K562 (cell line): ENCODE measurements around the gene PTPRF. TPM values are rescaled to one million over a fixed set of nuclear protein-coding genes. Genes with fewer than 3 reads are reported as not detected.

Experiments
- ATAC-seq: fragments of 200-7000 bp; cut with Tn5 transposase; 3 replicates; pipeline ENCODE4 v1.9.1; 2020; ENCODE audit warnings: moderate library complexity
- BruUV-seq: library from RNA; stranded (reverse); fragments of 400-500 nt; replicated peaks from 2 replicates; lab custom pipeline; 2021; lab: Mats Ljungman, UMichigan
- CTCF ChIA-PET: fragments of 300-600 bp; formaldehyde crosslinking; extraction: SDS; loops from one replicate; lab custom pipeline; 2021; ENCODE audit warnings: low intra/inter-chr PET ratio; lab: Yijun Ruan, JAX
- POLR2A ChIA-PET: fragments of 300-600, 350-650 bp; sonication (Branson Sonifier 250); formaldehyde crosslinking; extraction: SDS; loops from one replicate; lab custom pipeline; 2021; ENCODE audit warnings: antibody characterized with exemption, inconsistent platforms; lab: Yijun Ruan, JAX
- DNase-seq, 4 experiments: peaks; one replicate each; pipeline versions ENCODE4 v3.0.0 to v3.0.0-alpha.2; 2011 to 2018; ENCODE audit warnings: low spot score in 3 of 4, mixed read lengths in 3 of 4; ENCODE audit errors: extremely low read depth in 1 of 4
- FAIRE-seq: peaks from 2 replicates; lab custom pipeline; 2011; peaks lifted over from hg19 to GRCh38; lab: Jason Lieb, UNC
- H2AFZ ChIP-seq: 2 replicates; pipeline ENCODE4 v1.6.0; 2011; ENCODE audit warnings: low read depth, low read length, control low read depth, inconsistent platforms
- H3K27ac ChIP-seq: fragments of 200-600 bp; 3 replicates; pipeline ENCODE4 v1.8.0; 2011; ENCODE audit warnings: low read depth, mild to moderate bottlenecking, control low read depth, inconsistent platforms, low read length, moderate library complexity, mixed read lengths; ENCODE audit errors: extremely low read depth
- H3K27me3 ChIP-seq, 2 experiments: fragments of 300-600 bp in 1 of 2; 2 replicates in 1 of 2; 3 replicates in 1 of 2; pipeline versions ENCODE4 v1.6.0 to v1.8.0; 2011; ENCODE audit warnings: inconsistent platforms in 2 of 2, low read length in 2 of 2, mild to moderate bottlenecking in 1 of 2, mixed read lengths in 1 of 2, moderate library complexity in 1 of 2; ENCODE audit not compliant: control insufficient read depth in 2 of 2, insufficient read depth in 2 of 2
- H3K36me3 ChIP-seq: fragments of 300-600 bp; 3 replicates; pipeline ENCODE4 v1.8.0; 2011; ENCODE audit warnings: mild to moderate bottlenecking, low read length, inconsistent platforms; ENCODE audit not compliant: control insufficient read depth, insufficient read depth
- H3K4me1 ChIP-seq, 2 experiments: fragments of 200-600 bp in 1 of 2; replicated peaks in 1 of 2; 2 replicates in 1 of 2; 3 replicates in 1 of 2; pipeline versions ENCODE4 v1.5.1 to v1.8.0; 2011; ENCODE audit warnings: inconsistent platforms in 2 of 2, low read length in 2 of 2, mild to moderate bottlenecking in 1 of 2, mixed read lengths in 1 of 2, moderate library complexity in 1 of 2; ENCODE audit not compliant: control insufficient read depth in 2 of 2, insufficient read depth in 2 of 2
- H3K4me2 ChIP-seq: 2 replicates; pipeline ENCODE4 v1.6.1; 2011; ENCODE audit warnings: low read length, control low read depth, inconsistent platforms, mixed read lengths; ENCODE audit not compliant: insufficient read depth
- H3K4me3 ChIP-seq: fragments of 200-600 bp; sonication (generic), shearing (Covaris generic); 2 replicates; pipeline ENCODE4 v1.5.1; 2016; ENCODE audit warnings: control low read depth, inconsistent platforms
- H3K79me2 ChIP-seq: fragments of 200-600 bp; 3 replicates; pipeline ENCODE4 v1.8.0; 2011; ENCODE audit warnings: low read length, inconsistent platforms; ENCODE audit not compliant: control insufficient read depth, insufficient read depth
- H3K9ac ChIP-seq, 2 experiments: 2 replicates each; pipeline versions ENCODE4 v1.6.0 to v1.6.1; 2011; ENCODE audit warnings: low read depth in 2 of 2, low read length in 2 of 2, control low read depth in 1 of 2, inconsistent platforms in 1 of 2, mild to moderate bottlenecking in 1 of 2, mixed read lengths in 1 of 2; ENCODE audit not compliant: insufficient read depth in 1 of 2
- H3K9me1 ChIP-seq: one replicate; pipeline ENCODE4 v1.6.0; 2011; ENCODE audit warnings: inconsistent platforms, mild to moderate bottlenecking, low read length, moderate library complexity; ENCODE audit not compliant: control insufficient read depth, insufficient read depth
- H3K9me3 ChIP-seq: replicated peaks from 2 replicates; pipeline ENCODE4 v1.5.1; 2011; ENCODE audit warnings: low read depth, low read length, inconsistent platforms; ENCODE audit not compliant: control insufficient read depth, insufficient read depth
- H4K20me1 ChIP-seq: replicated peaks from 2 replicates; pipeline ENCODE4 v1.6.1; 2011; ENCODE audit warnings: low read length, inconsistent platforms, mixed read lengths; ENCODE audit not compliant: control insufficient read depth, insufficient read depth
- ERF ChIP-seq: fragments of 450-650 bp; formaldehyde crosslinking; IDR thresholded peaks from 2 replicates; pipeline ENCODE4 v1.4.0; 2020; ENCODE audit warnings: mild to moderate bottlenecking, mixed read lengths
- WGBS: fragments of 100-300 bp; shearing (Covaris generic); methylation state at CpG from one replicate; pipeline ENCODE4 v1.1.6; 2016; ENCODE audit warnings: low coverage, mixed read lengths; ENCODE audit not compliant: insufficient coverage; ENCODE audit errors: missing lambda C conversion rate; 5-methylcytosine and 5-hydroxymethylcytosine counted together
- in situ Hi-C: fragments of 300-500 bp; cut with MboI; formaldehyde crosslinking; loops from 4 replicates; pipeline ENCODE4 v1.15.0; 2018; ENCODE audit warnings: inconsistent platforms, mixed read lengths
- intact Hi-C: fragments of 100-400 bp; cut with micrococcal nuclease; formaldehyde crosslinking; loops from 2 replicates; pipeline ENCODE4 v1.14.2; 2022
- polyA plus RNA-seq, 8 experiments: library from polyadenylated mRNA; depleted of rRNA in 4 of 8; stranded (reverse) in 5 of 8; unstranded in 3 of 8; fragments of >200 nt; fragmentation: Nextera tagmentation in 2 of 8; fragmentation: Illumina TruSeq in 1 of 8; extraction: Ambion mirVana in 2 of 8; extraction: Trizol in 1 of 8; gene quantifications; 2 replicates each; pipeline versions ENCODE4 v1.2.1 to v1.2.3, GENCODE V29; 2011 to 2014; ENCODE audit warnings: inconsistent platforms in 1 of 8, missing spikeins in 1 of 8
- total RNA-seq, 7 experiments: library from RNA; depleted of rRNA in 6 of 7; stranded (reverse); fragments of >200 nt in 6 of 7; fragmentation: Illumina TruSeq in 2 of 7; extraction: Trizol in 2 of 7; gene quantifications; 2 replicates each; pipeline versions ENCODE4 v1.2.1 to v1.2.3, GENCODE V29; 2011 to 2021; ENCODE audit warnings: low replicate concordance in 1 of 7
- TF ChIP-seq, protein P1 (sequence below): fragments of 450-650 bp; formaldehyde crosslinking; IDR thresholded peaks from 2 replicates; pipeline ENCODE4 v1.4.0; 2020; ENCODE audit warnings: mild to moderate bottlenecking, mixed read lengths

PTPRF gene
- total and polyA plus RNA-seq, 9 of the 15 experiments (the other 6 are each of a cell fraction or from before 2014, with no cell fraction given) = 0.13 to 4.3 (median 1.1) TPM

DNA sequence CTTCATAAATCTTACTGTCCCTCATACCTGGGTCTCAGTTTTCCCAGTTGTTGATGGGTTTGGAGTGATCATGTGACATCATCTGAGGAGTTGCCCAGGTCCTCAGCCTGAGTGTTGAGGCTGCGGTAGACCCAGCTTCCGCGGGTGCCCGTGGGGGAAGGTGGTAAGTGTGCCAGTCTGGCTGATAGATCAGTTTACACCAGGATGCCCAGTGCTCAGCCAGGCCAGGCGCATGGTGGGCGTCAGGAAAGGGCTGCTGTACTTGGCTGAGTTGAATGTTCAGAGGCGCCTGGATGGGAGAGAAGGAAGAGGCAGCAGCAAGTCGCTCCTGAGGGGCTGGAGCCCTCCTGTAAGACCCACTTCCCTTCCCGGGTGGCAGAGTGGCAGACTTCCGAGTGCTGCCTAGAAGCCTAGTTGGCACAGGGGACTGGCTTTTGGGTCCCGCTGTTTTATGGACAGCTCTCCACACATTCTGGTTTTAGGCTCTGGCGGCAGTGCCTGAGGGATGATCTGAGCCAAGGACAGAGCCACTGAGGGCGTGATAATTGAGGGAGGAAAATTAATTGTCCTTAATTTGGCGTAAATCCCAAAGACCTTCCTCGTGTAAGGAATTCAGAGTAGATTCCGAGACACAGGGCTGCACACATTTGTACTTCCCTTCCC lies 35.8 kb downstream of the PTPRF start:
- in situ Hi-C loops = no loop called here
- TF ChIP-seq ERF (CRISPR knock-in tag) = no peak
- TF ChIP-seq, protein P1, sequence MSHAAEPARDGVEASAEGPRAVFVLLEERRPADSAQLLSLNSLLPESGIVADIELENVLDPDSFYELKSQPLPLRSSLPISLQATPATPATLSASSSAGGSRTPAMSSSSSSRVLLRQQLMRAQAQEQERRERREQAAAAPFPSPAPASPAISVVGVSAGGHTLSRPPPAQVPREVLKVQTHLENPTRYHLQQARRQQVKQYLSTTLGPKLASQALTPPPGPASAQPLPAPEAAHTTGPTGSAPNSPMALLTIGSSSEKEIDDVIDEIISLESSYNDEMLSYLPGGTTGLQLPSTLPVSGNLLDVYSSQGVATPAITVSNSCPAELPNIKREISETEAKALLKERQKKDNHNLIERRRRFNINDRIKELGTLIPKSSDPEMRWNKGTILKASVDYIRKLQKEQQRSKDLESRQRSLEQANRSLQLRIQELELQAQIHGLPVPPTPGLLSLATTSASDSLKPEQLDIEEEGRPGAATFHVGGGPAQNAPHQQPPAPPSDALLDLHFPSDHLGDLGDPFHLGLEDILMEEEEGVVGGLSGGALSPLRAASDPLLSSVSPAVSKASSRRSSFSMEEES = peak; percentile 85
- Histone ChIP-seq H4K20me1 (peaks cover 48% of the 10 kb centered on the region), H3K9me1 (peaks cover 7% of the 10 kb centered on the region), H3K4me1 (peaks cover 4 to 19% of the 10 kb centered on the region in 2 experiments; a peak in 4 of 5 replicates), H3K27ac (no peak overlapping the region), H3K9me3 (no peaks in the 10 kb centered on the region), H3K36me3 (no peaks in the 10 kb centered on the region), H3K9ac (no peak overlapping the region), H3K4me3 (no peak overlapping the region), H2AFZ (no peak overlapping the region), H3K79me2 (no peaks in the 10 kb centered on the region), H3K4me2 (peak overlapping the region; percentile 56; the same call in 1 of the 2 replicates), H3K27me3 (peaks cover 41 to 93% of the 10 kb centered on the region in 2 experiments)
- ATAC-seq (no peak), FAIRE-seq (no peak), DNase-seq (no peak)
- intact Hi-C loops = no loop called here
- ChIA-PET CTCF (no interaction called here), POLR2A (interaction anchor here (0.6 to 1.7 kb wide), 3 partner anchors 13 to 236 kb away, joined by 3 to 7 read pairs (median 3); no protein-coding TSS in a partner anchor)
- 25% methylated on average over 16 of the region's 16 CpGs for WGBS
- BruUV-seq = no TSS peak
